Superior temporal gyrus (tissue), 1 donor: ENCODE measurements around the gene IKZF3.
"Not testable (repeated sequence)": the region's sequence is repeated elsewhere in the genome, so short reads cannot be mapped to it uniquely, and the experiment has no call there.

Experiments used
- DNase-seq: peaks from one replicate; pipeline ENCODE4 v3.0.0-alpha.2; 2016; ENCODE audit errors: extremely low spot score

Gene IKZF3

DNA sequence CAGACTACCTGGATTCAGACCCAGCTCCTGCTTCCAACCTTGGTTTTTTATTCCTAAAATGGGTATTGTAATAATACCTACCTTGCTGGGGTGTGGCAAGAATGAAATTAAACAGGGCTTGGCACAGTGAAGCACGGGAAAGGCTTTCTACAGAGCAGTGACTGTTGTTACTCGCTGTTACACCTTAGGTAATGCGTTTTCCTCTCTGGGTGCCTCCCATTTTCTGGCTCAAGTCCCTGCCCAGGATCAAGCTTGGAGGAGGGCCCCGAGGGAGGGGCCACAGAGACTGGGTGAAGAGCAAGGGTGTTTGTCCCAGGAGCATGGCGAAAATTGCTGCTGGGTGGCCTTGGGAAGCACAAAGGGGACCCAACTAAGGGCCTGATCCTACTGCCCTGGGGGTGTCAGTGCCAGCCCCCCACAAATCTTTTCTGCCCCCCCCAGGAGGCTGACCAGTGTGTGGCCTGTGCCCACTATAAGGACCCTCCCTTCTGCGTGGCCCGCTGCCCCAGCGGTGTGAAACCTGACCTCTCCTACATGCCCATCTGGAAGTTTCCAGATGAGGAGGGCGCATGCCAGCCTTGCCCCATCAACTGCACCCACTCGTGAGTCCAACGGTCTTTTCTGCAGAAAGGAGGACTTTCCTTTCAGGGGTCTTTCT lies 147.1 kb downstream of the IKZF3 start:
- DNase-seq: no peak

DNA sequence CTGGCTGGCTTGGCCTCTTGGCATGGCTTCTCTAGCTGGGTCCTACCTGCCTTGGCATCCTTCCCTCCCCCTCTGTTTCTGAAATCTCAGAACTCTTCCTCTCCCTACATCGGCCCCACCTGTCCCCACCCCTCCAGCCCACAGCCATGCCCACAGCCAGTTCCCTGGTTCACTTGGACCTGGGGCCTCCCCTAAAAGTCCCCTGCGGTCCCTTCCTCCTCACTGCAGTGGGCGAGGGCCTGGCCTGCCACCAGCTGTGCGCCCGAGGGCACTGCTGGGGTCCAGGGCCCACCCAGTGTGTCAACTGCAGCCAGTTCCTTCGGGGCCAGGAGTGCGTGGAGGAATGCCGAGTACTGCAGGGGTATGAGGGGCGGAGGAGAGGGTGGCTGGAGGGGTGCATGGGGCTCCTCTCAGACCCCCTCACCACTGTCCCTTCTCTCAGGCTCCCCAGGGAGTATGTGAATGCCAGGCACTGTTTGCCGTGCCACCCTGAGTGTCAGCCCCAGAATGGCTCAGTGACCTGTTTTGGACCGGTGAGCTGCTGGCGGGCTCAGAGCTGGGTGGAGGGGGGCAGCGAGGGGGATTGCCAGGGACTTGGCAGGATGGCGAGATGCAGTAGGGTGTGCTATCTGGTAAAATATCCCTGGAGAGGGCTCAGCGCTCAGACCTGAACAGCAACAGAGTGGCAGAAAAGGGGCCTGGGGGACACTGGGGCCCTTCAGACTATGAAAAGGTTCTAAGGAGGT lies 147.9 kb downstream of the IKZF3 start:
- DNase-seq: no peak

DNA sequence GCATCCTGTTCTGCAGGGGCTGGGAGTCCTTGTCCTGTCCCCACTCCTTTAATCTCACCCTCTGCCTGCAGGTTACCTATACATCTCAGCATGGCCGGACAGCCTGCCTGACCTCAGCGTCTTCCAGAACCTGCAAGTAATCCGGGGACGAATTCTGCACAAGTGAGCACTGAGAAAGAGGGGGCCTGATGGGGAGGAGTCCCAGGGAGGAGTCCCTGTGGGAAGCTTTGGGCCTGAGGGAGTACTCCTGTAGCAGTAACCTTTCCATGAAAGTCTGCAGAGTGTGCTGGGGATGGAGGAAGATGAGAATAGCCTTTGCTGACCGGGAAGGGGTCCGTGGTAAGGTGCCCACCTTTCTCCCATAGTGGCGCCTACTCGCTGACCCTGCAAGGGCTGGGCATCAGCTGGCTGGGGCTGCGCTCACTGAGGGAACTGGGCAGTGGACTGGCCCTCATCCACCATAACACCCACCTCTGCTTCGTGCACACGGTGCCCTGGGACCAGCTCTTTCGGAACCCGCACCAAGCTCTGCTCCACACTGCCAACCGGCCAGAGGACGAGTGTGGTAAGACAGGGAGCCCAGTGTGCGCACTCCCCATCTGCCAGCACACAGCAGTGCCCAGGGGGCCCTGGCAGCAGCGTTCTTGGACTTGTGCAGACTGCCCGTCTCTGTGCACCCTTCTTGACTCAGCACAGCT lies 148.6 kb downstream of the IKZF3 start:
- no peak for DNase-seq

DNA sequence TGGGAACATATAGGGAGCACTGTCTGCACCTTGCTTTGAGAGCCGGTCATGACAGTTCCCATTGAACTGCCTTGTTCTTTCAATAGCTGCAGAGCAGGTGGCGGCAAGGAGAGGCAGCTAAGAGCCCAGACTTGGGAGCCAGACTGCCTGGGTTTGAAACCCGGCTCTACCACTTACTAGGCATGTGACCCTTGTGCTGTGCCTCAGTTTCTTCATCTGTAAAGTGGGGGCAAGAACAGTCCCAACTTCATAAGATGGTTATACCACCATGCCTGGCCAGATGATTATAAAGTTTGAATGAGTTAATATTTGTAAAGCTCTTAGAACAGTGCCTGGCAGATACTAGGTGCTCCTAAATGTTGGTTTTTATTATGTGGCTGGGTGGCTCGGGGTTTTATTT lies 149.9 kb downstream of the IKZF3 start:
- no peak for DNase-seq

DNA sequence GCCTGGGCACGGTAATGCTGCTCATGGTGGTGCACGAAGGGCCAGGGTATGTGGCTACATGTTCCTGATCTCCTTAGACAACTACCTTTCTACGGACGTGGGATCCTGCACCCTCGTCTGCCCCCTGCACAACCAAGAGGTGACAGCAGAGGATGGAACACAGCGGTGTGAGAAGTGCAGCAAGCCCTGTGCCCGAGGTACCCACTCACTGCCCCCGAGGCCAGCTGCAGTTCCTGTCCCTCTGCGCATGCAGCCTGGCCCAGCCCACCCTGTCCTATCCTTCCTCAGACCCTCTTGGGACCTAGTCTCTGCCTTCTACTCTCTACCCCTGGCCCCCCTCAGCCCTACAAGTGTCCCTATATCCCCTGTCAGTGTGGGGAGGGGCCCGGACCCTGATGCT lies 152.3 kb downstream of the IKZF3 start:
- DNase-seq: no peak

DNA sequence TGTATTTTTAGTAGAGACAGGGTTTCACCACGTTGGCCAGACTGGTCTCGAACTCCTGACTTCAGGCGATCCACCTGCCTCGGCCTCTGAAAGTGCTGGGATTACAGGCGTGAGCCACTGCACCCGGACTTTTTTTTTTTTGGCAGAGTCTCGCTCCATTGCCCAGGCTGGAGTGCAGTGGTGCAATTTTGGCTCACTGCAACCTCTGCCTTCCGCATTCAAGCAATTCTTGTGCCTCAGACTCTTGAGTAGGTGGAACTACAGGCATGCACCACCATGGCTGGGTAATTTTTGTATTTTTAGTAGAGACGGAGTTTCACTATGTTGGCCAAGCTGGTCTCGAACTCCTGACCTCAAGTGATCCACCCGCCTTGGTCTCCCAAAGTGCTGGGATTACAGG lies 153.0 kb downstream of the IKZF3 start:
- not testable (repeated sequence) for DNase-seq

DNA sequence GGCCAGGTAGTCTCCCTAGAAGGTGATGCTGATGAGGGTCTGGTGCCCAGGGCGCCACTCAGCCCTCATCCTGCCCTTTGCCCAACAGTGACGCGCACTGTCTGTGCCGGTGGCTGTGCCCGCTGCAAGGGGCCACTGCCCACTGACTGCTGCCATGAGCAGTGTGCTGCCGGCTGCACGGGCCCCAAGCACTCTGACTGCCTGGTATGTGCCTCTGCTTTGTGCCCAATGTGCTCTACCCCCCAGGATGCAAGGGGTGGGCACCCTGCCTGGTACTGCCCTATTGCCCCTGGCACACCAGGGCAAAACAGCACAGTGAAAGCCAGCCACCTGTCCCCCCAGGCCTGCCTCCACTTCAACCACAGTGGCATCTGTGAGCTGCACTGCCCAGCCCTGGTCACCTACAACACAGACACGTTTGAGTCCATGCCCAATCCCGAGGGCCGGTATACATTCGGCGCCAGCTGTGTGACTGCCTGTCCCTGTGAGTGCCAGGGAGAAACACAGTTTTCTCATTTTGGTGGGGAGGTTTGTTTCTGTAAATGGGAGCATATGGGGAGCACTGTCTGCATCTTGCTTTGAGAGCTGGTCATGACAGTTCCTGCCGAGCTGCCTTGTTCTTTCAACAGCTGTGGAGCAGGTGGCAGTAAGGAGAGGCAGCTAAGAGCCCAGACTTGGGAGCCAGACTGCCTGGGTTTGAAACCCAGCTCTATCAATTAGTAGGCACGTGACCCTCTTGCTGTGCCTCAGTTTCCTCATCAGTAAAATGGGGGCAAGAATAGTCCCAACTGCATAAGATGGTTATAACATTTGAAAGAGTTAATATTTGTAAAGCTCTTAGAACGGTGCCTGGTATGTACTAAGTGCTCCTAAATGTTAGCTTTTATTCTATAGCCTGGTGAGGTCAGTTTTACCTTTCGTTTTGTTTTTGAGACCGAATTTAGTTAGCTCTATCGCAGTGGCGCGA lies 153.8 kb downstream of the IKZF3 start:
- no peak for DNase-seq

DNA sequence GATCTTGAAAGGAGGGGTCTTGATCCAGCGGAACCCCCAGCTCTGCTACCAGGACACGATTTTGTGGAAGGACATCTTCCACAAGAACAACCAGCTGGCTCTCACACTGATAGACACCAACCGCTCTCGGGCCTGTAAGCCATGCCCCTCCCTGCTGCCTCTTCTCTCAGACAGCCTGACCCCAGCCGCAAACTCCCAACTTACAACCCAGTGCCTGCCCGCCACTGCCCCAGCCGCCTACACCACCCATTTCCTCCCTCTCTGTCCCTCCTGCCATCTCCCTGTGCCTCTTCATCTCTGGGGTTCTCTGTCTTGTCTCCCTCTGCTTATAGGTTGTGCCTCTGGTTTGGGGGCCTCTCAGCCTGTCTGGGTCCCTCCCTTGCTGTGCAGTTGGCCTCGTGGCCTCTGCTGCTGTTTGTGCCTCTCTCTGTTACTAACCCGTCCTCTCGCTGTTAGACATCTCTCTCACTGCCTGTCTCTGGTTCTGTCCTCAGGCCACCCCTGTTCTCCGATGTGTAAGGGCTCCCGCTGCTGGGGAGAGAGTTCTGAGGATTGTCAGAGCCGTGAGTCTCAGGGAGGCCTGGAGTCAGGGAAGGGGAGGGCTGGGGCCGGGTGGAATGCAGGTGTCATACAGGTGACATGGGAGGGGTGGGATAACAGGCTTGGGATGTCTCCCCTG lies 154.7 kb downstream of the IKZF3 start:
- DNase-seq: no peak
